MM.1S (cell line): ENCODE measurements around the gene LSAMP.

Experiments used
- EZH2 ChIP-seq: fragments of 300-600 bp; sonication (generic); optimal IDR thresholded peaks from 2 replicates; pipeline ENCODE3; 2017; ENCODE audit warnings: low read depth, mild to moderate bottlenecking, antibody characterized with exemption, low read length, mixed read lengths
- TF ChIP-seq, protein P1 (sequence below): fragments of 300-600 bp; sonication (generic); IDR thresholded peaks from 2 replicates; pipeline ENCODE4 v1.5.1; 2016; ENCODE audit warnings: antibody characterized with exemption, low read length, mixed read lengths

DNA sequence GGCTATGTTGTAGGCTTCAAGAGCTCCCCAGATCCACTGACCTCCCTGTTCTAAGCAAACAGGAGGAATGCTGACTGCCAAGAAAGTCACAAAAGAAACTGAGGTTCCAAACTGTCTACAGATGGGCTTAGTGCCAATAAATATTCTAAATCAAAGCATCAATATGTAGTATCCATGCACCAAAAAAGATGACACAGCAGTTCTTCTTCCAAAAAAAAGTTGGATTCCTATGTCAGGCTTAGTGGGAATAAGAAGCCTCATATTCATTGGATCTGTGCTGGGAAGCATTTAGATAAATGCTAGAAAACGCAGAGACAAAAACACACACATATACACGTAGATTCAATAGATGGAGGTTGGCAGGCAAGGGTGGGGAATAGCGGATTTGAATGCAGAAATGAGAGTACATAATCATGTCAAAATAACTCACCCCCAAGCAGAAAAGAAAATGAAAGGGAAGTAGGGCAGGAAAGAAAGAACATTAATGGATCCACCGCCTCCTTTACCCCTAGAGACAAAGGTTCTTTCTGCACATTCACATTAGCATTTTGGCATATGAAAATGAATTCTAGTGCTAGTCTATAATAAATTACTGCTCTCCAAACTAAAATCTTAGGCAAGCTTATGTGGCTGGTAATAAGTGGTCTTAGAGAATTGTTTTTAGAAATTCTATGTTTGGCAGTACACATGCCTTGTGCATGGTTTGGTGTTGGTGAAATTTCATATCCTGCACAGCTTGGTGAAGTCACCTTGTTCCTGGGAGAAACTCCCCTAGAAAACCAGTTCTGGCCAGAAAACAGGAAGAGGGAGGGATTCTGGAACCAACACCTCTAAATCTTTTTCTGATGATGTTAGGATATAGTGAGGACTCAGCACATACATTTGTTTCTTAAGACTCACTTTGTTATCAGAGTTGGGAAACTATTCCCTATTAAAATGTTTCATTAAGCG, 283.4 kb downstream of the LSAMP start:
- TF ChIP-seq, protein P1, sequence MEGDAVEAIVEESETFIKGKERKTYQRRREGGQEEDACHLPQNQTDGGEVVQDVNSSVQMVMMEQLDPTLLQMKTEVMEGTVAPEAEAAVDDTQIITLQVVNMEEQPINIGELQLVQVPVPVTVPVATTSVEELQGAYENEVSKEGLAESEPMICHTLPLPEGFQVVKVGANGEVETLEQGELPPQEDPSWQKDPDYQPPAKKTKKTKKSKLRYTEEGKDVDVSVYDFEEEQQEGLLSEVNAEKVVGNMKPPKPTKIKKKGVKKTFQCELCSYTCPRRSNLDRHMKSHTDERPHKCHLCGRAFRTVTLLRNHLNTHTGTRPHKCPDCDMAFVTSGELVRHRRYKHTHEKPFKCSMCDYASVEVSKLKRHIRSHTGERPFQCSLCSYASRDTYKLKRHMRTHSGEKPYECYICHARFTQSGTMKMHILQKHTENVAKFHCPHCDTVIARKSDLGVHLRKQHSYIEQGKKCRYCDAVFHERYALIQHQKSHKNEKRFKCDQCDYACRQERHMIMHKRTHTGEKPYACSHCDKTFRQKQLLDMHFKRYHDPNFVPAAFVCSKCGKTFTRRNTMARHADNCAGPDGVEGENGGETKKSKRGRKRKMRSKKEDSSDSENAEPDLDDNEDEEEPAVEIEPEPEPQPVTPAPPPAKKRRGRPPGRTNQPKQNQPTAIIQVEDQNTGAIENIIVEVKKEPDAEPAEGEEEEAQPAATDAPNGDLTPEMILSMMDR = no peak
- no peak for TF ChIP-seq EZH2
